ENCODE results near the gene SEC31A.
A peak's percentile ranks its signal among the peaks of the same experiment; 100 is the strongest.

The SEC31A gene

DNA sequence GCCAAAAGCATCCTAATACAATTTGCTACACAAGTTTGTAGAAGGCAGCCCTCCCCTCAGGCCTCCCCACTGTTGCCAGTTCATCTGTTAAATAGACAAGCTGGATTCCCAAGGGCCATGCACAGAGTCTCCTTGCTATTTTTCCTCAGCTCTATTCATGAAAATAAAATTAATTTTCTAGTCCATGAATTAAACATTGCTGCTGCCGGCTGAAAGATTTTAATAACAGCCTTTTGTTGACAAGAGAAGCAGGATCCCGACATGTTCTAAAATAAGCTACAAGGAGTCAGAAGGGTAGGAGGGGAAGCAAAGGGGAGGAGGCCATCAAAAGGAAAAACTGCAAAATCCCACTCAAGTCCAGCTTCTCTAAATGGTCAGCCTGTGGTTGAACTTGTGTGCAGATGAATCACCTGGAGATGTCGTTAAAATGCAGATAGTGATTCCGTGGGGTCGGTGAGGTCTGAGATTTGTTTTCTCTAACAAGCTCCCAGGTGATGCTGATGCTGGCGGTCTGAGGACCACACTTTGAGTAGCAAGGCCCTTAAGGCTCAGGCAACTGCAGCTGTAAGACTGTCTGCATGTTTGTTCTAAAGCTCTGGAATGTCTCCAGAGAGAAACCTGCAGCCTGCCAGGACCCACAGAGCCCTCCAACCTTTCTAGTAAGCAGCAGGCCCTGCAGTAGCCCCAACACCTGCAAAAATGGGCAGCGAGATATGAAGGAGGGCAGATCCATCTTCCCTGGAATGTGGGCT is 101.8 kb downstream of the SEC31A start:
- DNase-seq = no peak

DNA sequence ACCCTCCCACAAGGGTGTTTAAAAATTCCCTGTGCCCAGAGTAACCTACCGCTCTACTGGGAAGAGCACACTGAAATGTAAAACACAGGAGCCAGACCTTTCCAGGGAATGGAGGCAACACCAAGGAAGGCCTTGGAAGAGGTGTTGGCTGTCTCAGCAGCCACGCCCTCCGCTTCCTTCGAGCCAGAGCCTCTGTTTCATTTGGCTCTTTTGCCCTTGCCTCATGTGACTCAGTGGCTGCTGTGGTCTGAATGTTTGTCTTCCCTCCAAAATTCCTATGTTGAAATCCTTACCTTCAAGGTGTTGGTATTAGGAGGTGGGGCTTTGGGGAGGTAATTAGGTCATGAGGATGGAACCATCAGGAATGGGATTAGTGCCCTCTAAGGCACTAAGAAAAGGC is 103.6 kb downstream of the SEC31A start:
- no peak for DNase-seq

DNA sequence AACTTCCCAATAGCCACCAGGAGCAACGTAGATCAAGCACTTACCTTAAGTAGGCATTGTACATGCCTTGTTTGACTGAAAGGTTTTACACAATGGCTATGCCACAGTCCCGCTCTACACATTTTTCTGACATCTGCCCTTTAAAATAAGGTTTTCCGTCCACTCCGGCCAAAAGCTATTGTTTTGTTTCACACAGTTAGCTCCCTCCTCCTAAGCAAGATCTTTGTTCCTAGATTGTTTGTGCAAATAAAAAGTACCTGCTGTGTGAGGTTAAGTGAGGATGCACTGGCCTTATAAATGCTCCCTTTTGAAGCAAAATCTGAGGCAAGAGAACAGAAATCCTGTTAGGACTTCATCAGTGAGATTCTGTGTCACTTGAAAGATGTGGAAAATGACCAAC is 104.1 kb downstream of the SEC31A start:
- no peak for DNase-seq

DNA sequence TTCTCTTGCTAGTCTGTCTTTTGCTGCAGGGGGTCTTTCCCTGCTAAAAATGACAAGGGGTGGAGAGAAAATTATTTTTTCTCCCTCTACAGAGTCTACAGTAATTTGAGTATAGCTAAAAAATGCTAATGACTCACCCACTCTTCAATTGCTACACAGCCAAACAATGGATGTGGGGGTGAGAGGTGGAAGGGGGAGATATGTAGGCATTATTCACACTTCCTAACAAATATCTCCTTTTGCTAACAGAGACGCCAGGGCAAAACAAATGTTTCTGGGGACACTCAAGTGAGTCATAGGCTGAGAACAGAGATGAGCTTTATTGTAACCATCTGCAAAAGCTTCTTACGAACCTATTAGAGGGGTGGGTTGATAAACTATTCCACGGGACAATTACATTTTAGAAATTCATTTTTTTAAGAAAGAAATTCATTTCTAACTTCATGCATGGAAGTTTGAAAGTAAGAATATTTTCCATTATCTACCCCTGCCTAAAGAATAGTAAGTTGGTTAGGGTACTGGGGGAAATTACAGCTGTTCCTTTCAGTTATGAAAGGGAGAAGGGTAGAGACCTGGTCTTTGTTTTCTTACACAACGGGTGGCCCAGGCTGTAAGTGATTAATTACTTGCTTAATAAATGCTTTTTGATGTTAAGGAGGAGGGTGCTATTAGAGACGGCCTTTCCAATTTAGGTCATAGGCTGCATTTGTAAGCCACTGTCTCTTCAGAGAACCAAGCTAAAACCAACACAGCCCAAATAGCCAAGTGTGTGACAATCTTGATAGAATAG is 105.1 kb downstream of the SEC31A start:
- DNase-seq = no peak

DNA sequence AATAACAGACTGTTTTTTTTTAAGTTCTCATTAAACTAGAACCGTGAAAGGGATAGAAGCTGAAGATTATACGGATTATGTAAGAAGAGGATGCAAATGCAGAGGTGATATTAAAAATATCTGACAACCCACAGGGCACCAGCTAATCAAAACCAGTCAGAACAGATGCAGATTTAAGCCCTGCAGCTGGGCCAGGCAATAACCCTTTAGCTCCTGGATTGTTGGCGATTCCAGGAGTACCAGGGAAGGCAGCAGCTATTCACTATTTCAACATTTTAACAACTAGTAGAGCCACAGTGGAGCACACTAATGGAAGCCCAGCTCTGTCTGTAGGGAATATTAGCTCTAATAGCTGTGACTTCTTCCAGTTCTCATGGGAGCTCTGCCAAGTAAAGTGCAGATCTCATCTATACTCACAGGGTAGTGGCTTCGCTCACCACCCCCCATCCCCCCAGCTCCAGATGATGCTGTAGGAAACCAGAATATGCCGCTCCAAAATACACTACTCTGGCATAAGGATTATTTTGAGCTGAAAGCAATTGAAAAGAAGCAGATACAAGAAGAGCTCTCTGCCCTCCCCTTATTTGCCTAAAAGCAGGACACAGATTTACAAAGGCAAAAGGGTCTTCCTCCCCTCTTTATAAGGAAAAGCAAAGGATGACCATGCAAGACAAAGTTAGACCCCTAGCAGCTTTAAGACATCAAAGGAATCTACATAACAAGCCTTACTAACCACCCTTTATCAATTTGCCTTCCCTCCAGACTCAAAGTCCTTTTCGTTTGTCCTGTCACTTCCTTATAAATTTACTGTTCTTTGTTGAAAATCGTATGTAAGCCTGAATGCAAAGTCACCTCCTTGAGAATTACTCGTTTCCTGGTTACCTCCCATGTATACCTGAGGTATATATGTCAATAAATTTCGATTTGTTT is 106.0 kb downstream of the SEC31A start:
- DNase-seq = peak; percentile 45

DNA sequence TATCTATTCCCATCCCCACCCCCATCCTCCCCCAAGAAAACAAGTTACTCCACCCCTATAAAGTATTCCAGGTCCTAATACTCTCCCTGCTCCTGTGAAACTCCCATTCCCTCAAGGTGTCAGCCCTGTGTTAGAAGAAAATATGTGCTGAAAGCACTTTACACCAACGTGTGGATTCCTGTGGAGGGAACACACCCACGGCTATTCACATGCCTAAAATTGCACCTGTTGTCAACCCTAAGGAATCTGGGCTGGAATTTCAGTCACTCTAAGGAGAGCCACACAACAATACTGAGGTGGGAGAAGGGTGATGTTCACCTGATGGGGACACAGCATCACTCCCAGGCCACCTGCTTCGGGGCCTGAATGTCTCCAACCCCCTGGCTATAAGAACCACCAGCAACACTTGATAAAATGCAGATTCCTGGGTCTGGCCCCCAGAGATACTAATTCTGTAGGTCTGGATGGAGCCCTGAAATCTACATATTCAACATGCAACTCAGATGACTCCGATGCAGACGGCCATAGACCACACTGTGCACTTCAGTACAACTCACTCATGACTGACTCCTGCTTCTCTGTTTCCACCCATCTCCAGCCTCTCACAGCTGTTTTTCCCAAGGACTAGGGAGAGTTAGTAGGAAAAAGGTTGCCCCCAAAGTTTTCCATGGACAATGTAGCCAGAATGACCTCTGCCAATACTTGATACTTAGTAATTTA is 108.2 kb downstream of the SEC31A start:
- DNase-seq = no peak

DNA sequence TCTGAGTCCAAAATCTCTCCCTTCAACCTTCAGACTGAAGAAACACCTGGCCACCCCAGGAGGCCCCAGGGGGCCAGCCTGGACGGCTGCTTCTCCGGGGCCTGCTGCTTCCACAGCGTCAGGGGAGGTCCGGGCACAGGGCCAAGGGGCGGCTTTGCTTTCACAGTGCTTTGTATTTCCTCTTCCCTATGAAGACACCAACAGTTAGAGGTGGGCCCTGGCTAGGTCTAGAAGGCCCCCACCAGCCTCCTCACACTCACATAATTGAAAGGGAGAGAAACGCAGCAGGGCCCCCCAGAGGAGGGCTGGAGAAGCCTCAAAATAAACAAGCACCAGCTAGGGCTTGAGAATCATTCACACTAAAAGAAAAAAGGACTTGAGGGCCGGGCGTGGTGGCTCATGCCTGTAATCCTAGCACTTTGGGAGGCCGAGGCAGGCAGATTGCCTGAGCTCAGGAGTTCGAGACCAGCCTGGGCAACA is 110.2 kb downstream of the SEC31A start:
- DNase-seq = peak; percentile 93

DNA sequence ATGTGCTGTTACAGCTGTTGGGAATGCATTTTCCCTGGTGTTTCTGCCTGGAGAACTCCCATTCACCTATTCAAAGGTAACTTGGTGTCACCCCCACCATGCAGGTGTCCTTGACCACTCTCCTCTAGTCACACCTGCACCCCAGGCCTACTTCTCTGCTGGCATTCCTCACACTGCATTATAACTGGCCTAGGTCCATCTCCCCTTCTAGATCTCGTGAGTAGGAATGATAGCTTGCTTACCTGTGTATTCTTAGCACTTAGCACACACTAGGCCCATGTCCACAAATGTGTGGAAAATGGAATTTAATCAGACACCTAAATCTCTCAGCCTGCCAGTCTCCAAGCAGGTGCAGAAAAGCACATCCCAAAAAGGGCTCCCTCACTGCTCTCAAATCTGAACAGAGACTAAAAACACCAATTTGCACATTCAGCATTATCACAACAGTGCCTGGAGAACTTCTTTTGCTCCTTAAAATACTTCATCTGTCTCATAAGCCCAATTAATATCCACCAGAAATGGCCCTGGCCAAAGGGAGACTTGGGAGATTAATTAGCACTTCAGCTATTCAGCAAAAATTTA is 110.7 kb downstream of the SEC31A start:
- DNase-seq = no peak

DNA sequence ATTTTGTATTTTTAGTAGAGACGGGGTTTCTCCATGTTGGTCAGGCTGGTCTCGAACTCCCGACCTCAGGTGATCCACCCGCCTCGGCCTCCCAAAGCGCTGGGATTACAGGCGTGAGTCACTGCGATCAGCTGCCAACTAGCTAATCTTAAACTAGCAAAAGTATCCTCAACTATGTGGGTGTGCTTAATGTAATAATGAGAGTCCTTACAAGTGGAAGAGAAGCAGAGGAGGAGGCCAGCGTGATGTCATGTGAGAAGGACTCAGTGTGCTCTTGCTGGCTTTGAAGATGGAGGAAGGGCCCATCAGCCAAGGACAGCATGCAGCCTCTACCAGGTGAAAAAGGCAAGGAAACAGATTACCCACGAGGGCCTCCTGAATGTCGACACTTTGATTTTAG is 111.9 kb downstream of the SEC31A start:
- no peak for DNase-seq

DNA sequence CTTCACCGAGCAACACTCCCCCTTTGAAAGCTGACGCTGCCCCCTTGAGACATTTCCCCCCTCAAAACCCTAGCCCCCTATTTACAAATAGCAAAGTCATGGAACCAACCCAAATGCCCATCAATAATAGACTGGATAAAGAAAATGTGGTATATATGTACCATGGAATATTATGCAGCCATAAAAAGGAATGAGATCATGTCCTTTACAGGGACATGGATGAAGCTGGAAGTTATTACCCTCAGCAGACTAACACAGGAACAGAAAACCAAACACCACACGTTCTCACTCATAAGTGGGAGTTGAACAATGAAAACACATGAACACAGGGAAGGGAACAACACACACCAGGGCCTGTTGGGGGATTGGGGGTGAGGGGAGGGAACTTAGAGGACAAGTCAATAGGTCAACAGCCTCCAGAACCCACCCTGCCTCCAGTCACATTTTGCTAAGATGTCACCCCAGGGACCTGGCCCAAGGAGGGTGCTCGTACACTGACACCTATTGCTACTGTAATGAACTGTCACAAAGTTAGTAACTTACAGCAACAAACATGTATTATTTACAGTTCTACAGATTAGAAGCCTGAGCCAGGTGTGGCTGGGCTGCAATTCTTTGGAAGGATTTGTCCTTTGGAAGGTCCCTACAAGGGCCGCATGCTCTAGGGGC is 113.0 kb downstream of the SEC31A start:
- DNase-seq = no peak

DNA sequence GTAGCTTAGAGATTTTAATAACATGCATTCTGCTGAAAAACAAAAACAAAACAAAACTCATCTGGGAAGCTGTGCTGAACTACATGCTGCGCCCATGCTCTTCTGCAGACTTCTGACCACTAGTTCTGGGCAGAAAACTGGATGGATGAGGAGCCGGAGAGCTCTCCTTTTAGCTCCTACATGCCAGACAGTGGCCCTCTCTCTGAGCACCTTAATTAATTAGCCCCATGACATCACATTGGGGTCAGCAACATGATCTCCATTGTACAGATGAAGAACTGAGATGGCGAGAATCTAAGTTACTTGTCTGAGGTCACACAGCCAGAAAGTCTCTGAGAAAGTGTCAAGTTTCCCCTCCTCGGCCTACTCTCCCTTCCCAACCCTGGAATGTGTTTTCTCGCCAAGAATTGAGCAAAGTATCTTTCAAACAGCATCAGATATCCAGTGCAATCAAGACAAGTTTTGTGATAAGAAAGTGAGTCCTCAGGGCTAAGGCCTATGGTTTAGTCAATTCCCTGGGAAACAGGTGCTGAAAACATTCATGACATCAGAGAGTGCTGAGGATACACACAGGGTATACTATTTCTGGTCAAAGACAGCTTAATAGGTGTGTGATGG is 113.9 kb downstream of the SEC31A start:
- no peak for DNase-seq

DNA sequence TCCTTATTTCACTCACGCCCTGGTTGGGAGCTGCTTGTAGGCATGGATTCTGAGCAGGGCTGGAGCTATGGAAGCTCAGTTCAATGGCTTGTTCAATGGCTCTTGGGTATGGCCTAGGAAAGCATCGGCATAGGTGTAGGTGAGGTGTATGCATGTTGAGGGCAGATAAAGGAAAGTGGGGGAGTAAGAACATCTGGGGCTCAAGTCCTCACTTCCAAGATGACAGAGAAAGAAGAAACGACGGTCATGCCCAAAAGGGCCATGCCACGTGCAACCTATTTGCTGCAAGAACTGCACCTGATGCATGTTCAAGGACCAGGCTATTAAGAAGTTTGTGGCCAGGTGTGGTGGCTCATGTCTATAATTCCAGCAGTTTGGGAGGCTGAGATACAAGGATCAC is 115.7 kb downstream of the SEC31A start:
- DNase-seq = no peak

DNA sequence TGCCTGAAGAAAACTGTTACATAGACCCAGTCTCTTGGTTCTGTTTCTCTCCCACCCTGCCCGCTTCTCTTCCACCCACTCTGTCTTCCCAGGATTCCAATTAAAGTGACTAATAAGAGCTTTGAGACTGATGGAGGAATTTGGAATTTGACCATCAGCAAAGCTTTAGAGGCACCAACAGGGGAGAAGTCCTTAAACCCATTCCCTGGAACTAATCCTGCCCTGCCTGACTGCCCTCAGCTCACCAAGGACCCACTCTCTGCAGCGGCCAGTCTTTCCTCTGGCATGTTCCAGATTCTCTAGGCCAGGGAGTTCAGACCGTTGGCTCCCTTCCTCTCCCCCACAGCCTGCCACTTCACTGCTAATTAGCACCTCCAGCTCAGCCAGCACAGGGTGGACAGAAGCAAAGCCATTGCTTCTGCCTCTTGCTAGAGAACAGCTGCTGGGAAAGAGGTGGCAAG is 116.2 kb downstream of the SEC31A start:
- no peak for DNase-seq

DNA sequence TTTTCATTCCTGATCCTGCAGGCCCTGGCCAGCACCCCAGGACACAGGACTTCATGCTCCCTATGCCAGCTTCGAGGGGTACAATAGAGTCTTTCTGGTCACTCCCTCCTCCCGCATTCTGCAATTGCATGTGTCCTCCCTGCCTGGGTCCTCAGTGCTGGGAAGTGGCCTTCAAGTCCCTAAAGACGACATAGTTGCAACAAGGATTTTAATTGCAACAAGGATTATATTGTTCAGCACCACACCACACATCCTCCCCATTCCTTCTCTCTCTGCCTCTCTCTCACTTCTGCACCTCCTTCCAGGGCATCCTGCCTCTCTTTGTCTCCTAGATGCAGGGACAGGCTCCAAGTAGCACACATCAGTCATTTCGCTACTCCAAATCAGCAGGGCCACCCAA is 117.9 kb downstream of the SEC31A start:
- no peak for DNase-seq

DNA sequence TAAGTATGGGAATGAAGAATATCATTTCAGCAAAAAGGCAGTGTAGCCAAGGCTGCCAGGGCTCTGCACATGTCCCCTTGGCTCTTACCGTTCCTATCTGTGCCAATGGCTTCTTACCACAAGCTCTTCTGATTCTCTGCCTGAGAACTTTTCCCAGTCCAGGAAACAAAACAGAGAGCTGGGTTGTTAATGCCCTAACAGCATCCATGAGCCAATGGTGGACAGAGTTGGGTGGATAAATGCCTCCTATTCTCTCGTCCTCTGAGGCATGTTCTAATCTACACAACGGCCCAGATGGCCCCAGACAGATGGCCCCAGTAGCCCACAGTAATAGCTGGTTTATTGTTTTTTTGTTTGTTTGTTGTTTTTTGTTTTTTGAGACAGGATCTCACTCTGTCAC is 120.3 kb downstream of the SEC31A start:
- no peak for DNase-seq
